Raji (cell line): ENCODE measurements around the gene MXD1.

Experiments
- POLR2A ChIP-seq: IDR thresholded peaks from 2 replicates; pipeline ENCODE4 v1.6.1; 2011; ENCODE audit warnings: low read depth, low read length, control low read depth; ENCODE audit not compliant: insufficient read depth

MXD1 gene

DNA sequence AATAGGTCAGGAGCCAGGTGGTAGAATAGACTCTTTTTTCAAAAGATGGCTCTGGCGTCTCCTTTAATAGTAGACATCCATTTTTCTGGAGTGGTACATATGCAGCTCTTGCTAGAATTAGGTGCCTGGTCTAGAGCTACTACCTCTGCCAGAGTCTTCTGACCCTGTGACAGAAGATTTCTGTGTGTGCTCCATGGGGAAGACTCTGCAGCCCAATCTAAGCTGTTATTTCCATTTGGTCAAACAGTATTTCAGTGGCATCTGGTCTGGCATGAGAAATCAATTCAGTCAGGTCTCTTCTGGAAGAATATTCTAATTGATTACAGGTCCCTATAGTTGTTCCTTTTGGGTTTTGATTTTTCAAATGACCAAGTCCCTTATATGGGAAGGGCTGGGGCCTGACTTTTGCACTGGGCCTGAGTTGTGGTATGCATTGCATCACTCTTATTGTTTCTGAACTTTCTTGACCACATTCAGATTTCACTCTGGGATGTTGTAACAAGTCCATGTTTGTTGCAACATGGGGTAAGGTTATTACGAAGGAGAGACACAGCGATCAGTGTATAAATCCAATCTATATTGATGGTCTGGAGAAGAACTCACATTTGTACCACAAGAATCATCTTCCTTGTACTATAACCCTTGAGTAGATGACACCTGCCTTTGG lies 12.1 kb downstream of the MXD1 start:
- TF ChIP-seq POLR2A: no peak

DNA sequence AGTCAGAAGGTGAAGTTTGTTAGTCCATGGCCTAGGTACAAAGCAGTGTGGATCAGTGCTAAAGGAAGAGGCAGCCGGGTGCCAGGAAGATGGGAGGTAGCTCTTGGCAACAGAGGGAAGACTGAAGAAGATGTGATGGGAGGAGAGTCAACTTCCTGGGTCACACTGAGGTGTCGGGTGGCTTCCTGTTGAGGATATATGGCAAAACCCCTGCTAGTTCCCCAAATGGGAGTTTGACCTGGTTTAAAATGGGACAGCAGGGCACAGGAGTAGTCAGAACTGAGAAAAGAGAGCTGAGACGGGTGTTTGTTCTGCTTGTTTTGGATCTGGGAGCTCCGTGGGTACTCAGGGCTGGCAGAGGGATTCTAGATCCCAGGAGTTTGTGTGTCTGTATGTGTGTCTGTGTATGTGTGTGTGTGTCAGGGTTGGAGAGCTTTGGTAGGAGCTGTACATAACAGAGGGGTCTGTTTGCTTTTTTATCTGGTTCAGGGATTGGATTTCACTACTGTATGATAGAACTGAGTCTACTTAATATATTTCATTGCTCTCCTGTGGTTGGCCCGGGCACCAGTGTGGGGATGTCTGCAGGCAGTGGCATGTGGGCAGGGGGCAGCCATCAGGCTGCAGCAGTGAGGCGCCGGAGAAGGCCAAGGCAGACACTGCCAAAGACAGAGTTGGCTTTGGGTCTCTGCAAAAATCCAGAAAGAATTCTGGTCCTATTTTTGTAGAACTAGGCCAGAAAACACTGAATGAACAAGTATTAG lies 17.1 kb downstream of the MXD1 start:
- TF ChIP-seq POLR2A: no peak

DNA sequence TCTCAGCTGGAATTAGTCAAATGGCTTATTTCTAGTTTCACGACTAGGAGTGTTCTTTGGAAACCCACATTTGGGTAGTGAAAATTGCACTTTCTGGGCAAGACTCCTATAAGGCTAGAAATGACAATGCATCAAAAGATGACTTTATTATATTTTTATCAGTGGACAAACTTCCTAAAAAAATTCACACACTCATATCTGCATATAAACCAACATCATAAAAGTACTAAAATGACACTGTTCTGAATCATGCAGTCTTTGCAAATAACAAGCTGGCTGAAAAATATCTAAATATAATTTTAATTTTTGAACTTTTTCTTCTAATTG lies 17.6 kb downstream of the MXD1 start:
- no peak for TF ChIP-seq POLR2A

DNA sequence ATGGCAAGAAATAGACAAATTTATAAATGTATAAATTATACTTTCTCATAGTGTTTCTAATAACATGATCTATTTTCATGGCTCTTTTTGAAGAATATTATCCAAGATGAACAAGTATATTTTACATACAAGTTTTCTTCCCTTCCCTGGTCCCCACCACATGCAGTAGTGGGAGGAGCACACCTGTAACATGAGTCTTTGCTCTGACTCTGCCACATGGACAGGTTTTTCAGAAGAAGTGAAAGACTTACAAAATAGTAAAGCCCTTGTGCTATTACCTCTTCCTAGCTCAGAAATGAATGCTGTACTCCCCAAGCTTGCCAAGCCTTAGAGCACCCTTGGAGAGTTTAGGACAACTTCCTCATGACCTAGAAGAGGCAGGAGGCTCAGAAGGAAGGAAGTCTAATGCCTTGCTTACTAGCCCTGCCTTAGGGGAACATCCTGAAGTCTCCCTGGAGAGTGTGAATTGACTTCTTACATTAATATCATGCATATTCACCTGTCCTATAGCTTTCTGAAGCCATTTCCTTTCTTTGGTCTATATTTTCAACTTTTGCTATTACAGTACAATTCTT lies 18.4 kb downstream of the MXD1 start:
- TF ChIP-seq POLR2A: no peak

DNA sequence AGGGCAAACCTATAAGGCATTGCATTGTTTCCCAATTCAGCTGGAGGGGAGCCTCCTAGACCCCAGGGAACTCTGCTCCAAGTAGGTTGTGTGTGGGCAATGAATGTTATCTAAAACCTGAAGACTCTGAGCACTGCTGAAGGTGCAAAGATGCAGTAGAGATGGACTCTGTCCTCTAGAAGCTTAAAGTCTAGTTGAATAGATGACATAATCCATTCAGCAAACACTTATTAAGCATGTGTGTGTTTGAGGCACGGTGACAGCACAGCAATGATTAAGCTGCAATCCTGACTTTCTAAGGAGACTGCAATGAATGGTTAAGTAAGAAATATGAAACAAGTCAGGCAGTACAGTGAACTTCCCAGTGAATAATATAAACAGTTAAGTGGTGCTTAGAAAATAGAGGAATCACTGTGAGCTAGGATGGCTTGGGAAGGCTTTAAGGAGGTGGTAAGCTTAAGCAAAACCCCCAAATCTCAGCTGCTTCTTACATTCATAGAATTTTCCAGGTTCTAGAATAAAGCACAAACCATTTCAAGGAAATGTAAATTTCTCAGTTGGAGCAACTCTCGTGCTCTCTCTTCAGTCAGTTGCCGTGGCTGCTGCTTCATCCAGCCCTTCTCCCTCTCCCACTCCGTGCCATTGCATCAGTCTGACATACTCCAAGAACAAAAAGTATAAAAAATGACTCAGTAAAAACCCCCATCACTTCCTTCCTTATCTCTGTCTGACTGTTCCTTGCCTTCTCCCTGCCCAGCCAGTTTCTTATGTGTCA lies 19.1 kb downstream of the MXD1 start:
- TF ChIP-seq POLR2A: no peak

DNA sequence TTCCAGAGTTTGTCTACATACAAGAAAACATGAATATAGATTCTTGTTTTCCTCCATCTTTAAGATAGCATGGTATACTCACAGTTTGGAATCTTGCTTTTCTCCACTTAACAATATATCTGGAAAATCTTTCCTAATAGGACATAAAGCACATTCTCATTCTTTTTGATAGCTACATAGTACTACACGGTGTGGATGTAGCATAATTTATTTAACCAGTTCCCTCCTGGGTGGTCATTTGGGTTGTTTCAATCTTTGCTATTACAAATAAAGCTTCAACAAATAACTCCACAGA lies 19.7 kb downstream of the MXD1 start:
- TF ChIP-seq POLR2A: no peak

DNA sequence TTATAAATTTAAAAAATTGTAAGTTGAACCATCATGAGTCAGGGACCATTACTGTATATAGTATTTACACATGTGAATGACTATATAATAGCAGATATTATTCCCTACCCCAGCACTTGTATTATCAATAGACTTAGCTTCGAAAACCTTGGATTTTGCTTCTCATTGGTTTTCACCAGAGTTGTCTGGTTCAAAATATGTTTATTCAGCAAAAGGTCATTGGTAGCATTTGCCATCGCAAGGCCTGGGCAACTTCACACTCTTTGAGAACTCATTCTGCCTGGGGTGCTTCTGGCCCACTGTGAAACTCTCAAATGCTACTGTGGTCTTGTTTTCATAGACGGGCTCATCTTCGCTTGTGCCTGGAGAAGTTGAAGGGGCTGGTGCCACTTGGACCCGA lies 20.1 kb downstream of the MXD1 start:
- no peak for TF ChIP-seq POLR2A

DNA sequence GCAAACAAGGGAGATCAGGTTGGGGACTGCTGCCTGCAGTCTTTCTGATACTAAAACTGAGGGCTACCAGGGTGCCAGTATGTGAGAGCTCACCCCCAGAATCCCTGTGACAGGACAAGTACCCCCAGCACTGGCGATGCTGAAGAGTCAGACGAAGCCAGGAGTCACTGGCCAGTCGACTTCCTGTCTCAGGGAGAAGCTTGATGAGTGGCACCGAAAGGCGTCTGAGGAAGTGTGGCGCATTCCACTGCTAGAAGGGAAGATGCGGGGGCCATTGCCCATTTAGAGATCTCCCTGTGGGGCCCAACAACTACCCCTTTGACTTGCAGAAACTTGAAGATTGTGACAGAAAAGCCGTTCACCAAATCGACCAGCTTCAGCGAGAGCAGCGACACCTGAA lies 22.0 kb downstream of the MXD1 start:
- TF ChIP-seq POLR2A: no peak

DNA sequence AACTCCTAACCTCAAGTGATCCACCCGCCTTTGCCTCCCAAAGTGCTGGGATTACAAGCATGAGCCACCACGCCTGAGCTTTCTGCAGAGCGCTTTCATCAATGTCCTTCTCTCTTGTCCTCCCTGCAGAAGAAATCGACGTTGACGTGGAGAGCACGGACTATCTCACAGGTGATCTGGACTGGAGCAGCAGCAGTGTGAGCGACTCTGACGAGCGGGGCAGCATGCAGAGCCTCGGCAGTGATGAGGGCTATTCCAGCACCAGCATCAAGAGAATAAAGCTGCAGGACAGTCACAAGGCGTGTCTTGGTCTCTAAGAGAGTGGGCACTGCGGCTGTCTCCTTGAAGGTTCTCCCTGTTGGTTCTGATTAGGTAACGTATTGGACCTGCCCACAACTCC lies 23.1 kb downstream of the MXD1 start:
- TF ChIP-seq POLR2A: no peak

DNA sequence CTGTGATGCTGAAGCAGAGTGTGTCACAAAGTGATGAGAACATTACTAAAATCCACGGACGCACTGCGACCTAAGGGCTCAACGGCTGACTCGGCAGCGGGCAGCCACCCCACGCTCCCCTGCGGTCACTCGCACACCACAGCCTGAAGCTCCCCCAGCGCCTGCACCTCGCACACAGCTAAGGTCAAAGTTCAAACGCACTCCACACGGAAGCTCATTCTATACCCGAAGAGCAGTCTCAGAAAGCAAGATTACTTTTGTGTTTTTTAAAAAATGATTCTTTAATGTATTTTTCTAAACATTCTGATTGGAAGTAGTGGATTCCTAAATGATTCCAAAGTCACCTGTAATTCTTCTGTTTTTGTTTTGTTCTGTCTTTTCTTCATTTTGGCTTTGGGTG lies 24.8 kb downstream of the MXD1 start:
- no peak for TF ChIP-seq POLR2A

DNA sequence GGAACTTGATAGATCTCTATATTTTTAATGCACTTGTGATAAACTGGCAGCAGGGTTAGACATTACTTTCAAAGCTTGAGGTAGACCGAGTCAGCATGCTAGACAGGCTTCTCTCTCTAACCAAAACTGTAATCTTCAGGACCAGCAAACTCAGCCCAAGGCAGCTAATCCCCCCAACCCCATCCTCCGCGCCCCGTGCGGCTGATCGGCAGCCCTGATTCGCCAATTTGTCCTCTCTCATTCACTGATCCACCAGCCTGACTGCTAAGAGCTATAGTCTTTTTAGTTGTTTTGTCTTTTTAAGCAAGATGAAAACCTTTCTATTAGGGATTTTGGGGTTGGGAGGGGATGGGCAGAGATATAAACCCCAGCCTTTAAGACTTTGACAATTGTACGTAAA lies 25.8 kb downstream of the MXD1 start:
- no peak for TF ChIP-seq POLR2A

DNA sequence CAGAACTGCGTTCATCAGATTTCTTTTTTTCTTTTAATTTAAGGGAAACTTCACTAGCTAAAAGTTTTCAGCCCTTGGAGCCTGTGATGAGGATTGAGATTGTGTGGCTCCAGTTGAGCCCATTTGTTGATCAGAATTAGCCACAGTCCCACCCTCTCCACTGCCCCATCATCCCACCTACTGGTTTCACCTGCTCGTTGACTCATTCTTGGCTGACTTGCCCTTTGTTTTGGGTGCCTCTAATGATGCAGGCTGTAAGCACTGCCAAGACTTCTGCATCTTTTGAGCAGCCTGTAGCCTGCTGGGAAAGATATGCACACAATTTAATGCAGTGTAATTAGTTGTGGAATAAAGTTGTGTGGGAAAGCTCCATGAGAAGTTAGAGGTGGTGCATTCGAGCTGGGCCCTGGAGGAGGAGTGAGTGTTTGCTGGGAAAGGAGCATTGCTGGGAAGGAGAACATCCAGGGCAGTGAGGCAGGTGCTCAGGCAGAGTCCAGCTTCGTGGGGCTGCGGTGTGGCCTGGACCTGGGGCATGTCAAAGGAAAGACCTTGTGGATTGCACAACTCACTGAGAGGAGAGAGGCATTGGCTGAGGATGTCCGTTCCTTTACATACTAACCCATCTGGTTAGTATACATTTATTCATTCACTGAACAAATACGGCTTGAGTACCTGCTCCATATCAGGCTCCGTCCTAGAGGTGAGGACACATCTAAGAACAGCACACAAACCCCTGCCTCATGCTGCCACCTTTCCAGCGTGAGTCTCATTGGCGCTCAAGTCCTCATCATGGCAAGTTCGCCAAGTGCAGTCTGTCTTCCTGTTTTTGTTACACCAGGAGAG lies 28.3 kb downstream of the MXD1 start:
- no peak for TF ChIP-seq POLR2A

DNA sequence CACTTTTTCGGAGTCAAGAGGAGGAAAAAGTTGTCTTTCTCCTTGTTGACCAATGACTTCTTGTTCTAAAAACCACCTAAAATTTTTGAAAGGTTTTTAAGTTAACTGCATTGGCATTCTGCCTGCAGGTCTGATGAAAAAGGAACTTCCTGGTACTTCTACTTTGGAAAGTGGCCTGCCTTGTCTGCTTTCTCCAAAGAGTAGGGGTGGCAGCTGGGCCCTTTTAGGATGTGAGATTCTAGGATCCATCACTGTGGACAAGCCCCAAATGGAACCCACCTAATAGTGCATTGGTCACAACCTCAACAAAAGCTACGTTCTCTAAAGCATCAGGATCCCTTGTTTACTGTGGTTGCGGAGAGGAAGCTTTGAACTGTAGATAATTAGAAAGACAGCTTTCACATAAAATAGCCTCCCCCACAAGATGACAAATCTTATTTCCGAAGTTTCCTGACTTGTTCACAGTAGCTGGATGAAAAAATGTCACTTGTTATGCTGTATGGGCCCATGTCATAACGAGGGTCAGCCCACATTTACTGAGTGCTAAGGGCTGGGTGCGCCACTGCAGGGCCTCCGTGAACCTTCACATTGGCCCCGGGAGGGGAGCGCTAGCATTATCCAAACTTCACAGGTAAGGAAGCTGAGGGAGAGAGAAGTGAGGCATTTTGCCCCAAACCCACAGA lies 29.1 kb downstream of the MXD1 start:
- no peak for TF ChIP-seq POLR2A

DNA sequence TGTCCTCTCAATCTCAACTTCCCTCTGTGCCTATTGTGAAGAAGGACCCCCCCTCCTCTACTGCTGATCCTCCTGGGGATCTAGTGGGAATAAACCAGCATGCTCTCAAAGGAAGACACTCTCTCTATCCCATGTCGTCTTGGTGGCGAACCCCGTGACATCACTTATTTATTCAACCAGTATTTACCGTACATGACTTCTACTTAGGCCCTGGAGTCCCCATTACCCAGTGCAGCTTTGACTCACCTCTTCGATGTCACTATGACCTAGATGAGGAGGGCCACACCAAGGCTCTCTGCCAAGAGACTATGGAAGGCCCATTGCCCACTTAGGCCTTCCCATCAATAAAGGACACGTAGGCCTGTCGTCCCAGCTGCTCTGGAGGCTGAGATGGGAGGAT lies 29.8 kb downstream of the MXD1 start:
- TF ChIP-seq POLR2A: no peak

DNA sequence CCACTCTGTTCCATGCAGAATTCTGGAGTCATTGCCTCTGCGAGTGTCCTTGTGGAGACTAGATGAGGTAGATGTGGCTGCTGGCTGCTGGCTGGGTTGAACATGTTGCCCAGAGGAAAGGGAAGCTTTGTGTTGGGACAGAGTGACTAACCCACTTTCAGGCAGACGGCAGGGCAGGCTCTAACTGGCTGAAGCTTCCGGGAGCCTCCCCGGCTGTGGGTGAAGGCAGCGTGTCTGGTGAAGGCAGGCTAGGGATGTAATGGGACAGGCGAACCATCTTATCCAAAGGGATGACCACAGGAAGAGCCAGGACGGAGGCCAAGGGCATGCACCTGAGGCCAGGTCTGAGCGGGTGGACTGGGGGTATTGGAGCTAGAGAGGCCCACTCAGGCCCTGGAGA lies 30.5 kb downstream of the MXD1 start:
- no peak for TF ChIP-seq POLR2A
